ENCODE results near the gene MARCKSL1.

- TF ChIP-seq, protein P1, sequence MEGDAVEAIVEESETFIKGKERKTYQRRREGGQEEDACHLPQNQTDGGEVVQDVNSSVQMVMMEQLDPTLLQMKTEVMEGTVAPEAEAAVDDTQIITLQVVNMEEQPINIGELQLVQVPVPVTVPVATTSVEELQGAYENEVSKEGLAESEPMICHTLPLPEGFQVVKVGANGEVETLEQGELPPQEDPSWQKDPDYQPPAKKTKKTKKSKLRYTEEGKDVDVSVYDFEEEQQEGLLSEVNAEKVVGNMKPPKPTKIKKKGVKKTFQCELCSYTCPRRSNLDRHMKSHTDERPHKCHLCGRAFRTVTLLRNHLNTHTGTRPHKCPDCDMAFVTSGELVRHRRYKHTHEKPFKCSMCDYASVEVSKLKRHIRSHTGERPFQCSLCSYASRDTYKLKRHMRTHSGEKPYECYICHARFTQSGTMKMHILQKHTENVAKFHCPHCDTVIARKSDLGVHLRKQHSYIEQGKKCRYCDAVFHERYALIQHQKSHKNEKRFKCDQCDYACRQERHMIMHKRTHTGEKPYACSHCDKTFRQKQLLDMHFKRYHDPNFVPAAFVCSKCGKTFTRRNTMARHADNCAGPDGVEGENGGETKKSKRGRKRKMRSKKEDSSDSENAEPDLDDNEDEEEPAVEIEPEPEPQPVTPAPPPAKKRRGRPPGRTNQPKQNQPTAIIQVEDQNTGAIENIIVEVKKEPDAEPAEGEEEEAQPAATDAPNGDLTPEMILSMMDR (conservative IDR thresholded peaks at IDR 0.05), result no peak
- TF ChIP-seq ZFX (IDR thresholded peaks at IDR 0.05), result no peak
These were observed 1.7 kb downstream of the MARCKSL1 start for GRCh38 chr1:32334274-32334861.

Measured in C4-2B (cell line).